Measurements from ENCODE around the gene TCTN2.

TCTN2 gene

DNA sequence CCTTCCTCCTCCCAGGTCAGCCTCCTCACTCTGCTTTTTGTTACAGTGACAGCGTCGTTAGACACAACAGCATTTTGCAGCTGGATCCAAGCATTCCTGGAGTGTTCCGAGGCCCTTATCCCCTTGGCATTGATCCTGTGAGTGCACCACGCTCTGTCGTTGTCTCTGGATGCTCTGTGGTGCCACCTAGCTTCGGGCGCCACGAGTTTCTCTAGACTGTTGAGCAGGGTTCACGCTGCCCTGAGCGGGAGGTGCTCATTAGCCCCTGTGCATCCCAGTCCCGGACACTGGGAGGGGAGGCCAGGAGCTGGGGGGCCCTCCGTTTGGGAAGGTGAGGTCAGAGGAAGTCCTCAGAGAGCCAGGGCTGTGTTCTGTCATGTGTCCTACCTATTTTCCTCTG lies 73.9 kb downstream of the TCTN2 start:
- no peak for DNase-seq

DNA sequence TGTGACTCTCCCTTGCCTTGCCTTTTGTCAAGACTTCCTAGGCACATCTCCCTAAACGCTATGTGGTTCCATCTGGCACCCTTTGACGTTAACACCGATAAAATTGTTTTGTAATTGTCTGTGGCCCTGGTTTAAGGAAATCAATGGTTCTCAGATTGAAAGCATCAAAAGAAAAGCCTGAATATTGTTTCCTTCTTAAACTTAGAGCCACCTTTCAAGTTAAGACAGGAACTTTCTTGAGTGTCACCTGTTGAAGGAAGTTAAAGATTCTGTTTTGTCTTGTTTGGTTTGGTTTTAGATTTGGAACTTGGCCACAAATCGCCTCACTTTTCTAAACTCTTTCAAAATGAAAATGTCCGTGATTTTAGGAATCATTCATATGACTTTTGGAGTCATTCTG lies 76.4 kb downstream of the TCTN2 start:
- DNase-seq: no peak

DNA sequence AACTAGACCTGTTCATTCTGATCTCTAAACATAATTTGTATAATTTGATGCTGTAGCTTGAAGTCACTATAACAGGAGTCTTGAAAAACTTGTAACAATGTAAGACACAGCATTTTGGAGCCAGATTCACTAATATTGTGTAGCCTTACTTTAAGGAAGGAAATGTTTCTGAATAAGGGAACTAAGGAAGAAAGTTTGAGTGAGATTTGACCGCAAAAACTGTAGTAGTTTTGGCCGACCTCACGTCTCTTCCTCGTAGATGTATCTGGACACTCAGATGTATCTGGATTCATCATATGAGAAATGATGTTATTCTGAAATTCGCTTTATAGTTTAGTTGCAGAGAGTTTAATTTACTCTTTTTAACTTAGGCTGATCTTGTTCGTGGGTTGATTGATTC lies 77.2 kb downstream of the TCTN2 start:
- DNase-seq: no peak

DNA sequence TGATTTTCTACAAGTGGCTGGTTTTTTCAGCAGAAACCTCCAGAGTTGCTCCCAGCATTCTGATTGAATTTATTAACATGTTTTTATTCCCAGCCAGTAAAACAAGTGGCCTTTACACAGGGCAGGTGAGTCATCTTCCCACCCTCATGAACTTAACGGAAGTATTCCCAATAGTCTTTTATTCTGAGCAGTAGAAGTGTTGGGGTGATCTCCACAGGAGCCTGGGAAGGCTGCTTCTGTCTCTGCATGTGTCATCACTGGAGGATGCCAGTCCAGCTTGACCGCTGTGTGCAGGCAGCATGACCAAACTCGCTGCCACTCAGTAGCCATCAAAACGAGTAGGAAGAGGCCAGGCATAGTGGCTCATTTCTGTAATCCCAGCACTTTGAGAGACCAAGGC lies 77.7 kb downstream of the TCTN2 start:
- no peak for DNase-seq

DNA sequence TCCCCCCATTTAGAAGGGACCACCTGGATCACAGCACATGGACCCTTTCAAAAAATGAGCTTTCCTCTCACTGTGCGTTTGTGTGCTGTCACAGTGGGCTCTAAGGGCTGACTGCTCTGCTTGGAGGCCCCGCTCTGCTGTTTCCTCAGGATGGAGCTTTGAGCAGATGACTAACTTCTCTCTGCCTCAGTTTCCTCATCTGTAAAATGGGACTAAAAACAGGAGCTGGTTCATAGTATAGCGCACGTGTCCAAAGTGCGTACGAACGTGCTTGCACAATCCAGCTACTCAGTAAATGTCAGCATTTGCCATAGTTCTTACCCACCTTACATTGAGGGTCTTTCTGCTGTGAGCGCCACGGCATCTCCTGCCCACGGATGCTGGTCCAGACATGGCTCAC lies 78.4 kb downstream of the TCTN2 start:
- DNase-seq: no peak

DNA sequence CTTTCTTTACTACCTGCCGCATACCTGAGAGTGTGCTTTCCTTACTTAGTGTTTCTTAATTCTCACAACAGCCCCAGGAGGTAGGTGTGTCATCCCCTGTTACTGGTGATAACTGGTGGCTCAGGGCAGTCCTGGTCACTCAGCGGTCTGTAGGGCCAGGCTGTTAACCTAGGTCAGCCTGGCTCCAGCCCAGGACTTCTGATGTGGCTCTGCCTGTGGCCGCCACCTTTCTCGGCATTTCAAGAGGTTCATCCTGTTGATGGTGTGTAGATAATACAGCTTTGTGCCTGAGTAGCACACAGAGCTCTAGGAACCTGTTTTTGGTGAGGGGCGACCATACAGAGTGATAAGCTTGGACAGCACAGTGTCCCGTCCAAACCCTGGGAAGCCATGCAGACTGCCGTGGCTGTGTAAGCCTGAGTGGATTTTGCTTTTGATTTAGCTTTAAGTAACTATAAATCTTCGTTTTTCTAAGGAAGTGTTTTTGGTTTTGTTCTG lies 79.3 kb downstream of the TCTN2 start:
- DNase-seq: no peak

DNA sequence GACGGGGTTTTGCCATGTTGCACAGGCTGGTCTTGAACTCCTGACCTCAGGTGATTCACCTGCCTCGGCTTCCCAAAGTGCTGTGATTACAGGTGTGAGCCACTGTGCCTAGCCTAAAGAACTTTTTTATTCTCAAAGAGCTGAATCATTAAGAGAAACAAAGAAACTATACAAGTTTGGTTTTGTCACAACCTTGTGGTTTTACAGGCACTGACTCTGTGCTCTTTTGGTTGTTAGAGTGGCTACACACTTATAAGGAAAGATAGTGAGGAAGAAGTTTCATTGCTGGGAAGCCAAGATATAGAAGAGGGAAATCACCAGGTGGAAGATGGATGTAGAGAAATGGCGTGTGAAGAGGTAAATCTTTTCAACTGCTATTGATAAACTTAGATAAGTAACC lies 81.1 kb downstream of the TCTN2 start:
- no peak for DNase-seq

DNA sequence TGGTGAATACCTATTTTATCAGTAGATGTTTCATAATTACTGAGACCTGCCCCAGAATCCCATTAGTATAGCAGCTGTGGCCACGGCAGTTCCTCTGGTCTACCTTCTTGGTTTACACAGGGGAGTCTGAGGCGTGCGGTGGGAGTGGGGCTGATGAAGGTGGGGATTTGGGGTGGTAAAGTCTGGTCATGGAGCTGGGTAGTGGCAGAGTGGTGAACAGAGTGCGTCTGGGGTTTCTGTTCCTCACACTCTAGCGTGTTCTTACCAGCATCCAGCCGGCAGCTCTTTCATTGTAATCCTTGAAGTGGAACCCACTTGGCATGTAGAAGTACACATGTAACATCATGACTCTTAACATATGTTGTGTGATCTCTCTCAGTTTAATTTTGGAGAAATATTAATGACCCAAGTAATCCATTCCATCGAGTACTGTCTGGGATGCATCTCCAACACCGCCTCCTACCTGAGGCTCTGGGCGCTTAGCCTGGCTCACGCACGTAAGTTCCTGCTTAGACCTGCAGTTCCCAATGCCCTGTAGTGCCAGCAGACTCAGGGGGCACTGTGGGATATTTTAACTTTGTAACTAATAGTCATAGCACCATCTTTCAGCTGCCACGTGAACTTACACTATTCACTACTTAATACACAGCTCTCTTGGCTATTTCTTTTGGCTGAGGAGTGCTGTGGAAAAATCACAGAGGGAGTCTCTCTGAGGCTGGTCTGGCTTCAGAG lies 83.3 kb downstream of the TCTN2 start:
- no peak for DNase-seq

DNA sequence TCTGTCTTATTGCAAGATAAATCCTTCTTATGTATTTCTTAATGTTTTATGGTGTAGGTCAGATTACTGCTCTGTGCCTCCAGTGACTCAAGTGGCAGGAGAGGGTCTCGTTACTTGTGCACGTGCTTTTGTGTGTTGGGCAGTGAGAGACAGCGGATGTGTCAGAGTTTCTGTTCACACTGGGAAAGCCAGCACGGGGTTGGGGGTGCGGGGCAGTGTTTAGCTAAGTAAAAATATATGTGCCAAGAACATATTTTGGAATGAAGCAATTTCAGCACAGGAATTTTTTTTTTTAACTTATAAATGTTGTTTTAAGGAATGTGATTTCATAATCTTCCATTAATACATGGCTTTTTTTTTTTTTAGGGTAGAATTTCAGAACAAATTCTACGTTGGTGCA lies 86.6 kb downstream of the TCTN2 start:
- DNase-seq: no peak

Data from stimulated activated CD4-positive, alpha-beta T cell treated with anti-CD3 and anti-CD28 coated beads, Interleukin-1b, Interleukin-23, amount 100 ng/mL, for 48 hours (primary cell).